Measurements from ENCODE around the gene TAL2. TPM values are rescaled to one million over a fixed set of nuclear protein-coding genes. Genes with fewer than 3 reads are reported as not detected.

TAL2 gene
- not detected in 2 replicates for total RNA-seq

DNA sequence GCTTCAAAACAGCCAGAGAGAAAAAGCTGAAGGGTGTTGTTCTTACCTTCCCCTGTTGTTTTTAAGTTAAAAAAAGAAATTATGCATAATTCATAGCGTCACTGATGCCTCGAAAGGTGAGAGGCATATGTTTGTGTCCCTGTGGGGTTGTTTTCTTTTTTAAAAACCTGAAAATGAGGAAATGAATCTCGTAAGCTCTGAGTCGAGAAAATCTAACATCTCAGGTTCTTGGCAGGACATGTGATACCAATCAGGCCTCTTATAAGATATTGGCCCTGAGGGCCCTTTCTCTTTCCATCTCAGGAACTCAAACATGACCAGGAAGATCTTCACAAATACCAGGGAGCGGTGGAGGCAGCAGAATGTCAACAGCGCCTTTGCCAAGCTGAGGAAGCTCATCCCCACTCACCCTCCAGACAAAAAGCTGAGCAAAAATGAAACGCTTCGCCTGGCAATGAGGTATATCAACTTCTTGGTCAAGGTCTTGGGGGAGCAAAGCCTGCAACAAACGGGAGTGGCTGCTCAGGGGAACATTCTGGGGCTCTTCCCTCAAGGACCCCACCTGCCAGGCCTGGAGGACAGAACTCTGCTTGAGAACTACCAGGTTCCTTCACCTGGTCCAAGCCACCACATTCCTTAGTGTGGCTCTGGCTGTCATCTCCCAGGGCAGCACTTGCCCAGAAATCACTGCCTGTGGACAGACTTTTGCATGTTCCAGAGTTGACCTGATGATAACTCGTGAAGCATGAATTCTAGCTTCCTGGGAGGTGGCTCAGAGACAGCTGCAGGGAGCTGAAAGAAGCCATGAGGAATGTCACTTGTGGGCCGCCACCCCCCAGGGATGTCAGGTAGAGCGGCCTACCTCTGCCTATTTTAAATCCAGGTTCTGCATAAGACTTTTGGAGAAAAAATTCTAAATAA, at the start of gene TAL2:
TAL2 (plus strand) TSS at position 274 of the 921 bp plus-strand sequence; CDS start at position 314, 40 bp downstream.

GRCh38 chr9:105694190-105694847, 32.1 kb downstream of the TAL2 start, which contains the start of gene TMEM38B:
Gene TMEM38B, plus strand, starts transcription at chr9:105694541. Its CDS starts 120 bp downstream, at chr9:105694661.

Other genes starting within 250 kb of the TAL2 start
- 2.1 and 3.4 TPM in 2 replicates for gene FSD1L, start 214.4 kb upstream of the TAL2 start, total RNA-seq
- 7.2 and 17.2 TPM in 2 replicates for gene FKTN, start 104.3 kb upstream of the TAL2 start, total RNA-seq
- 6.2 and 8.3 TPM in 2 replicates for gene TMEM38B, start 32.1 kb downstream of the TAL2 start, total RNA-seq